Gastrocnemius medialis (tissue), 4 donors: Measurements from ENCODE around the gene FABP7. TPM values are rescaled to one million over a fixed set of nuclear protein-coding genes. Genes with fewer than 3 reads are reported as not detected.

Experiments used
- ATAC-seq, 2 donors: fragments of 150-250 bp; one replicate each; pipeline ENCODE4 v1.9.1; 2016
- DNase-seq, 2 donors: peaks; one replicate each; pipeline ENCODE4 v3.0.0-alpha.2; 2019
- H3K27ac ChIP-seq, 4 donors: fragments of 200-600 bp; sonication (generic); 1 replicate in 1 of 4; 2 replicates in 3 of 4; pipeline ENCODE4 v1.5.1; 2016 to 2018; ENCODE audit warnings: mild to moderate bottlenecking in 2 of 4, moderate library complexity in 1 of 4
- H3K27me3 ChIP-seq, 3 donors: fragments of 200-600 bp; sonication (generic) in 2 of 3; 1 replicate in 1 of 3; 2 replicates in 2 of 3; pipeline versions ENCODE4 v1.5.1 to v1.6.0; 2016 to 2019; ENCODE audit warnings: mild to moderate bottlenecking in 1 of 3, moderate library complexity in 1 of 3
- H3K36me3 ChIP-seq, 2 donors: fragments of 200-600 bp; sonication (generic) in 1 of 2; one replicate each; pipeline ENCODE4 v1.5.1; 2017 to 2018
- H3K4me1 ChIP-seq, 2 donors: fragments of 200-600 bp; sonication (generic) in 1 of 2; one replicate each; pipeline ENCODE4 v1.5.1; 2016 to 2017; ENCODE audit warnings: mild to moderate bottlenecking in 2 of 2
- H3K4me3 ChIP-seq, 4 donors: fragments of 200-600 bp; sonication (generic) in 3 of 4; 1 replicate in 1 of 4; 2 replicates in 3 of 4; pipeline ENCODE4 v1.5.1; 2016 to 2019; ENCODE audit warnings: mild to moderate bottlenecking in 2 of 4
- H3K9me3 ChIP-seq, 3 donors: fragments of 200-600 bp; sonication (generic) in 2 of 3; 1 replicate in 1 of 3; 2 replicates in 2 of 3; pipeline ENCODE4 v1.5.1; 2016 to 2019
- CTCF ChIP-seq, 5 experiments: fragments of 450-650 bp in 3 of 5; fragments of 200-600 bp in 2 of 5; sonication (generic) in 2 of 5; IDR thresholded peaks in 4 of 5; conservative IDR thresholded peaks in 1 of 5; 1 replicate in 4 of 5; 2 replicates in 1 of 5; pipeline ENCODE4 v1.5.1; 2016 to 2019; ENCODE audit warnings: antibody characterized with exemption in 5 of 5, mild to moderate bottlenecking in 3 of 5, moderate library complexity in 3 of 5
- POLR2A ChIP-seq, 2 donors: fragments of 450-650 bp; IDR thresholded peaks; one replicate each; pipeline ENCODE4 v1.6.1; 2017; ENCODE audit warnings: antibody characterized with exemption in 2 of 2, mild to moderate bottlenecking in 2 of 2, moderate library complexity in 2 of 2
- in situ Hi-C, 4 donors: fragments of 200-750 bp; cut with MboI; loops; one replicate each; pipeline versions ENCODE4 v1.15.0 to v1.8.0; 2017; ENCODE audit warnings: low sequenced_read_pairs in 4 of 4
- intact Hi-C: fragments of 100-400 bp; cut with DNase I; formaldehyde crosslinking; loops from one replicate; pipeline ENCODE4 v1.15.1; 2023; ENCODE audit warnings: low total_unique reads
- total RNA-seq, 4 donors: library from RNA; depleted of rRNA; stranded (reverse); fragments of >200 nt; gene quantifications; one replicate each; pipeline versions ENCODE4 v1.1.0 to v1.2.3, GENCODE V29; 2016

Gene FABP7
- total RNA-seq, 4 donors from 2014 or later, result 0.51 to 21.0 (median 5.9) TPM

- Histone ChIP-seq H3K4me1 (no peaks in the 10 kb centered on the region), H3K9me3 (no peaks in the 10 kb centered on the region), H3K27ac (no peak overlapping the region), H3K4me3 (no peak overlapping the region), H3K36me3 (peaks cover 0 to 41% of the 10 kb centered on the region in 2 donors), H3K27me3 (no peaks in the 10 kb centered on the region)
- TF ChIP-seq POLR2A (IDR thresholded peaks at IDR 0.05) (no peak), CTCF (IDR thresholded peaks at IDR 0.05 in 4 of 5, conservative IDR thresholded peaks at IDR 0.05 in 1 of 5) (no peak)
- DNase-seq (no peak), ATAC-seq (no peak)
- in situ Hi-C loops, result no loop called here
- intact Hi-C loops, result no loop called here
Measured at GRCh38 chr6:122809691-122810090, 30.2 kb downstream of the FABP7 start.

DNA sequence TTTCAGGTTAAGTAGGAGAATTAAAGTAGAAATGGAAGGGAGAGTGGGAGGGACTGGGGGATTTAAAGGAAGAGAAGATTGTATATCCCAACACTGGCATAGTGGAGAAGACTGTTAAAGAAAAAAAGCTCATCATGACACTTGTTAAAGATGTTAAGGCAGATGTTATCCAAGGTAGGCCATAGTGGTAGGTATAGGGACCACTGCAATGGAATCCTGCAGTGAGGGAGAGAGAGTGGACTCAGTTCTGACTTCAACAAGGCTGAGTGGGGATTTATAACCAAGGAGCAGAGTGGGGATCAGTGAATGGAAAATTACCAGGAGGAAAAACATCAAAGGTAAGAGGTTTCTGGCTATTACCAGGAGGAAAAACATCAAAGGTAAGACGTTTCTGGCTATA is 30.7 kb downstream of the FABP7 start:
- ATAC-seq (no peak), DNase-seq (no peak)
- Histone ChIP-seq H3K9me3 (no peaks in the 10 kb centered on the region), H3K4me3 (no peak overlapping the region), H3K36me3 (peaks cover 0 to 36% of the 10 kb centered on the region in 2 donors), H3K27me3 (no peaks in the 10 kb centered on the region), H3K27ac (no peak overlapping the region), H3K4me1 (no peaks in the 10 kb centered on the region)
- no peak for TF ChIP-seq CTCF (IDR thresholded peaks at IDR 0.05 in 4 of 5, conservative IDR thresholded peaks at IDR 0.05 in 1 of 5)
- no peak for TF ChIP-seq POLR2A (IDR thresholded peaks at IDR 0.05)
- in situ Hi-C loops (no loop called here), intact Hi-C loops (no loop called here)

DNA sequence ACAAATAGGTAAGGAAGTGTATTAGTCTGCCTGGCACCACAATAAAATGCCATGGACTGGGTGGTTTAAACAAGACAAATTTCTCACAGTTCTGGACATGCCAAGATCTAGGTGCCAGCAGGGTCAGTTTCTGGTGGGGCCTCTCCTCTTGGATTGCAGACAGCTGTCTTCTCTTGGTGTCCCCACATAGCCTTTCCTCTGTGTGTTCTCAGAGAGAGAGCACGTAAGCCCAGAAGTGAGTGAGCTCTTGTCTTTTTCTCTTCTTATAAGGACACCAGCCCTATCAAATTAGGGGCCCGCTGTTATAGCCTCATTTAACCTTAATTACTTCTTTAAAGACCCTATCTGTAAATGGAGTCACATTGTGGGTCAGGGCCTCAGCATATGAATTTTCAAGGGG is 37.8 kb downstream of the FABP7 start:
- Histone ChIP-seq H3K27me3 (no peaks in the 10 kb centered on the region), H3K27ac (no peak overlapping the region), H3K9me3 (no peaks in the 10 kb centered on the region), H3K4me3 (no peak overlapping the region), H3K4me1 (no peaks in the 10 kb centered on the region), H3K36me3 (no peaks in the 10 kb centered on the region)
- in situ Hi-C loops, result no loop called here
- intact Hi-C loops, result no loop called here
- DNase-seq (no peak), ATAC-seq (no peak)
- TF ChIP-seq POLR2A (IDR thresholded peaks at IDR 0.05) (no peak), CTCF (IDR thresholded peaks at IDR 0.05 in 4 of 5, conservative IDR thresholded peaks at IDR 0.05 in 1 of 5) (no peak)

GRCh38 chr6:122817766-122818165 is 38.2 kb downstream of the FABP7 start:
- H3K27me3 ChIP-seq, result no peaks in the 10 kb centered on the region
- no peaks in the 10 kb centered on the region for H3K36me3 ChIP-seq
- no peak overlapping the region for H3K27ac ChIP-seq
- no peaks in the 10 kb centered on the region for H3K9me3 ChIP-seq
- TF ChIP-seq POLR2A (IDR thresholded peaks at IDR 0.05), result no peak
- no peak for TF ChIP-seq CTCF (IDR thresholded peaks at IDR 0.05 in 4 of 5, conservative IDR thresholded peaks at IDR 0.05 in 1 of 5)
- H3K4me1 ChIP-seq, result no peaks in the 10 kb centered on the region
- no peak overlapping the region for H3K4me3 ChIP-seq
- intact Hi-C loops, result no loop called here
- no peak for ATAC-seq
- DNase-seq, result no peak
- in situ Hi-C loops, result no loop called here

GRCh38 chr6:122818866-122819265 is 39.4 kb downstream of the FABP7 start:
- intact Hi-C loops (no loop called here), in situ Hi-C loops (no loop called here)
- ATAC-seq (no peak), DNase-seq (no peak)
- Histone ChIP-seq H3K27me3 (no peaks in the 10 kb centered on the region), H3K4me3 (no peak overlapping the region), H3K4me1 (no peaks in the 10 kb centered on the region), H3K36me3 (no peaks in the 10 kb centered on the region), H3K27ac (no peak overlapping the region), H3K9me3 (no peaks in the 10 kb centered on the region)
- no peak for TF ChIP-seq CTCF (IDR thresholded peaks at IDR 0.05 in 4 of 5, conservative IDR thresholded peaks at IDR 0.05 in 1 of 5)
- TF ChIP-seq POLR2A (IDR thresholded peaks at IDR 0.05), result no peak
